ACC112 (cell line): ENCODE measurements around the gene ODF4.

ENCODE experiments used
- H2AFZ ChIP-seq: fragments of 200-600 bp; sonication (generic); one replicate; pipeline ENCODE4 v1.6.0; 2017; ENCODE audit warnings: antibody characterized with exemption, low read length; ENCODE audit not compliant: unreplicated experiment
- H3K27ac ChIP-seq: fragments of 200-600 bp; sonication (generic); 2 replicates; pipeline ENCODE4 v1.5.1; 2014; ENCODE audit warnings: low read depth, mild to moderate bottlenecking, antibody characterized with exemption, low read length, moderate library complexity
- H3K27me3 ChIP-seq: fragments of 200-600 bp; sonication (generic); 2 replicates; pipeline ENCODE4 v1.6.1; 2014; ENCODE audit warnings: mild to moderate bottlenecking, antibody characterized with exemption, low read length, moderate library complexity, mixed read lengths; ENCODE audit not compliant: insufficient read depth
- H3K36me3 ChIP-seq: fragments of 200-600 bp; sonication (generic); 2 replicates; pipeline ENCODE4 v1.6.1; 2016; ENCODE audit warnings: mild to moderate bottlenecking, antibody characterized with exemption, low read length, moderate library complexity, mixed read lengths; ENCODE audit not compliant: insufficient read depth
- H3K4me1 ChIP-seq: fragments of 200-600 bp; sonication (generic); one replicate; pipeline ENCODE4 v1.6.1; 2016; ENCODE audit warnings: low read length, mixed read lengths; ENCODE audit not compliant: insufficient read depth, unreplicated experiment, control insufficient read depth
- H3K4me3 ChIP-seq: fragments of 200-600 bp; sonication (generic); 2 replicates; pipeline ENCODE4 v1.5.1; 2014; ENCODE audit warnings: mild to moderate bottlenecking, low read depth, low read length
- H3K79me2 ChIP-seq: fragments of 200-600 bp; sonication (generic); one replicate; pipeline ENCODE4 v1.6.0; 2016; ENCODE audit warnings: low read length; ENCODE audit not compliant: control insufficient read depth, unreplicated experiment, insufficient read depth

ODF4 gene

DNA sequence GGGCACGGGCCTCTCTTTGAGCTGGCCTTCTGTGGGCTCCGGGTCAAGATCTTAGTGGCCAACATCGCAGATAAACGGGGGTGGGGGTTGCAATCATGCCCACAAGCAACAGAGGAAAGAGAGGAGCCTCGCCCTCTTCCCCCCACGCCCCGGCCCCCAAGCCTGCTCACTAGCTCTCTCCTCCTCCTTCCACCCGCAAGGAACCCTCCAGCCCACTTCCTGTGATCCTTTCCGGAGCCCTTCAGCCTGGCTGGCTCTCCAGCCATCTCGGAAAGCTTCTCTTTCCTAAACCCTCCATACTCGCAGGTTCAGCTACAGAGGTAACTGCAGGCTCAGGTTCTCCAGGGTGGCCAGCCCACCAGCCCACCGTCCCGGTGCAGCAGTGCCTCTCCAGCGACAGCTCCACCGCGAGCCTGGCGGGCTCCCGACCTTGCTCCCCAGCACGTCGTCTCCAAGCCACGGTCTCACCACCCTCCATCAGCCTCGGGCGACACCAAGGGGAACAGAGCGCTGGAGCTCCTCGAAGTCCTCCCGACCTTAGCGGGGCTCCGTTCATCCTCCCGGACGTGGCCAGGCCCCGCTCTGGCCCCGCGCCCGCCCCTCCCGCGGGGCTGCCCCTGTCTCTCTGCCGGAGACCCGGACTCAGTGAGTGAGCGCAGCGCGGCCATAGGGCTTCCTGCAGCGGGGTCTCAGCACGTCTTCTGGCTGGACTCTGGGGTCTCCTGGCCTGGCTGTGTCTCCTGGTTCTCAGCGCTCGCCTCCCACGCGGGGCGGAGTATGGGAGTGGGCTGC lies 12.9 kb upstream of the ODF4 start:
- no peaks in the 10 kb centered on the region for H3K79me2 ChIP-seq
- no peak overlapping the region for H3K27ac ChIP-seq
- H2AFZ ChIP-seq: peak overlapping the region; percentile 95
- H3K36me3 ChIP-seq: no peaks in the 10 kb centered on the region
- H3K4me3 ChIP-seq: peak overlapping the region; percentile 82
- no peaks in the 10 kb centered on the region for H3K4me1 ChIP-seq
- H3K27me3 ChIP-seq: 0 out of 2 replicates have a peak, but pooled peaks cover under 1% of the 10 kb centered on the region

DNA sequence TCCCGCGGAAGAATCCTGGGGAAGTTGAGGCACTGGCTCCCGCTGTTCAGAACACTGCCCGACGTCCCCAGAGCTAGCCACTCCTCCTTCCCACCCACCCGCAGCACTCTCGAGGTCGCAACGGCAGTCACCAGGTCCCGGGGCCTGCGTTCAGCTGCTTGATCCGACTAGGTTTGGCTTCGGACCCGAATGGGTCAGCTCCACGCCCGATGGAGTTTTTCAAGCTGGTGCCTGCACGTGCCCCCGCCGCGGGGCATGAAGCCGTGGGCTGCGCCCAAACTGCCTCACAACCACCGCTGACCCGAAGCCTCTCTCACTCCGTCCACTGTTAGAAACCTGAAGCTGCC lies 12.4 kb upstream of the ODF4 start:
- Histone ChIP-seq H3K4me1 (no peaks in the 10 kb centered on the region), H3K4me3 (peak overlapping the region; percentile 82), H3K36me3 (no peaks in the 10 kb centered on the region), H3K27me3 (0 out of 2 replicates have a peak, but pooled peaks cover 5% of the 10 kb centered on the region), H2AFZ (peak overlapping the region; percentile 95), H3K27ac (no peak overlapping the region), H3K79me2 (no peaks in the 10 kb centered on the region)

DNA sequence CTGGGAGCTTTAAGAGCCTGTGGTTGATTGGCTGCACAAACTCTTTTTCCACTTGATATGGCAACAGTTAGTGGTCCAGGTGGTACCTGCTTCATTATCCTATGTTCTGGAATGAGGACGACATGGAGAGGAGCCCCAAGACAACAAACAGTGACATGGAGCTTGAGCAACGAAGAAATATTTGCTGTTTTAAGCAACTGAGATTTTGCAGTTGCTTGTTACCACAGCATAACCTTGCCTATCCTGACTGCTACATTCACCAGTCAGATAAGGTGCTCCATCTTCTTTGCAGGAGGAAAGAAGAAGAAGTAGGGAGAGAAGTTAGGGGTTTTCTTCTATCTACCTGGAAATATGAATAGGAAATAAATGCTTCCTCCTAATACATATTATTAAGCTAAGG lies 7.5 kb upstream of the ODF4 start:
- H3K36me3 ChIP-seq: no peaks in the 10 kb centered on the region
- no peaks in the 10 kb centered on the region for H3K4me1 ChIP-seq
- H3K27me3 ChIP-seq: 0 out of 2 replicates have a peak, but pooled peaks cover 5% of the 10 kb centered on the region
- H2AFZ ChIP-seq: no peak overlapping the region
- no peak overlapping the region for H3K27ac ChIP-seq
- H3K79me2 ChIP-seq: no peaks in the 10 kb centered on the region
- no peak overlapping the region for H3K4me3 ChIP-seq

DNA sequence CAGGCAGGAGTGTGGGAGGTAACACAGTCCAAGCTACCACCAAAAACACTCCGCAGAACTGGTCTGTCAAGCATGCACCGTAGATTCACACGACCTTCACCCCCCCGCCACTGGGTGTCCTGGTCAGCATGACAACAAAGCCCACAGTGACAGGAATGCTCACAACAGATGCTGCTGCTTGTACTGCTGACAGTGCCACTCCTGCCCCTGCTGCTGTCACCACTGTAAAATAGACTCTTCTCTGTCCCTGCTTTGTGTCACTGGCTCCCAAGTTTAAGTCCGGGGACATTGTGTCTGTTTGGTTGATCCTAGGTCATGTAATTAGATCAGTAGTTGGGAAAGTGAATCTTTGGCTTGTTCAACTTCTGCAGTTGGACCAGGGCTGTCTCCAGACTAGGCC lies 7.0 kb upstream of the ODF4 start:
- no peaks in the 10 kb centered on the region for H3K79me2 ChIP-seq
- no peak overlapping the region for H3K4me3 ChIP-seq
- no peaks in the 10 kb centered on the region for H3K4me1 ChIP-seq
- H3K36me3 ChIP-seq: no peaks in the 10 kb centered on the region
- no peak overlapping the region for H3K27ac ChIP-seq
- H2AFZ ChIP-seq: no peak overlapping the region
- 0 out of 2 replicates have a peak, but pooled peaks cover 5% of the 10 kb centered on the region for H3K27me3 ChIP-seq

DNA sequence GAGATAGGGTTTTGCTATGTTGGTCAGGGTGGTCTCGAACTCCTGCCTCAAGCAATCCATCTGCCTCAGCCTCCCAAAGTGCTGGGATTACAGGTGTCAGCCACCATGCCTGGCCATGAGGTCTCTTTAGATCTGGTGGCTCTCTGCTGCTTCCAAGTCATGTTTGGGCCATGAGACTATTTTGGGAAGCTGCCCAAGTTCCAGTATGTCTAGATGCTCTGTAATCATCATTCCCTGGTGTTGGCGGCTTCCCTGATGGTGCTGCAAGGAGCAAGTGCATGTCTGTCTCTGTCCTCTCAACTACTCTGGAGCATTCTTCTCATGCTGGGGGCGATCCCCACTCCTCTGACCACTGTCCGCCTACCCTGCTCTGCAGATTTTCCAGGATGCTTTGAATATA lies 6.4 kb upstream of the ODF4 start:
- Histone ChIP-seq H3K27ac (no peak overlapping the region), H3K4me3 (no peak overlapping the region), H3K27me3 (0 out of 2 replicates have a peak, but pooled peaks cover 5% of the 10 kb centered on the region), H3K79me2 (no peaks in the 10 kb centered on the region), H2AFZ (no peak overlapping the region), H3K36me3 (no peaks in the 10 kb centered on the region), H3K4me1 (peaks cover 6% of the 10 kb centered on the region)

DNA sequence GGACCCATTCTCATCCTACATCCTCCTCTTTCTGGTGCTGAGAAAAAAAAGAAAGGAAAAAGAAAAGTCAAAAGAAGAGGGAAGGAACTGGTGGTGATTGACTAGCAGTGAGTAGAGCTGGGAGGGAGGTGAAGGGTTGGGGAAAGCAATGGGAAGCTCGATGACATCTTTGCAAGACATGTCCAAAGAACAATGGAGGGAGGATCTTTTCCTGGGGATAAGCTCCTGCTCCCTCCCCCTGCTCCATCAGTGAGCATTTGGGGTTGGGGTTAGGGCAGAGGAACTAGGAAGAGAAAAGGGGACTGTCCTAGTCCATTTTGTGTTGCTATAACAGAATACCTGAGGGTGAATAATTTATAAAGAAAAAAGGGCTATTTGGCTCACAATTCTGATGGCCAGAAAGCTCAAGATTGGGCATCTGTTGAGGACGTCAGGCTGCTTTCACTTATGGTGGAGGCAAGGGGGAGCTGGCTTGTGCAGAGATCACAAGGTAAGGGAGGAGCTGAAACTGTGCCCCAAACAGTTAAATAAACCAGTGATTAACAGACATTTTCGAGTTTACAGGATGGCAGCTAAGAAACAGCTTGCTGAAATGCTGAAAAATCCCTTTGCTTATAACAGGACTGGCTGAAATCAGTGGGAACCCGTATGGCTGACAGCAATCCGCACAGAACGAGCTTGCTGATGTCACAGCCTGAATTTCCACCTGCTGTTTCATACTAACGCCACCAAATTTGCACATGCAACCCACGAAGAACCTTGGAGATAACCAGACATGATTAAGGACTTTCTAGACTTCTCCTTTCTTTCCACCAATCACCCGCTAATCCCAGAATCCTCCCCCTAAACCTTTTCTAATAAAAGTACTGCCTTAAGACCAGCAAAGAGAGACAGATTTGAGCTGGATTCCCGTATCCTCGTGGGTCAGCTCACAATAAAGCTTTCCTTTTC lies 1.6 kb upstream of the ODF4 start:
- Histone ChIP-seq H3K27me3 (no peaks in the 10 kb centered on the region), H3K4me3 (peak overlapping the region; percentile 61), H3K27ac (no peak overlapping the region), H3K4me1 (peaks cover 7% of the 10 kb centered on the region), H3K79me2 (no peaks in the 10 kb centered on the region), H2AFZ (peak overlapping the region; percentile 91), H3K36me3 (no peaks in the 10 kb centered on the region)

DNA sequence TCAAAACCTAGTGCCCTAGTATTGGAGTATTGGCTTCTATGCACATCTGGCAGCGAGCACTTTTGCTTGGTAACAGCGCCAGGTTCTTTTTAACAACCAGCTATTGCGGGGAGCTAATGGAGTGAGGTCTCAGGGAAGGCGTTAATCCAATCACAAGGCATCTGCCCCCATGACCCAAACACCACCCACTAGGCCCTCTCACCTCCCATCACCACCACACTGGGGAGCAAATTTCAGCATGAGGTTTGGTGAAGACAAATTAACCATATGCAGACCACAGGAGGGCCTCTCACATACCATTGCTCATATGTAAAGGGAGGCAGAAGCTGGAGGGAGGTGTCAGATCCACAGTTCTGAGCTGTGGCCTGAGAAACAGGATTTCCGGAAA lies 893 bp upstream of the ODF4 start:
- H3K4me1 ChIP-seq: peaks cover 7% of the 10 kb centered on the region
- H3K27me3 ChIP-seq: no peaks in the 10 kb centered on the region
- H3K27ac ChIP-seq: no peak overlapping the region
- no peaks in the 10 kb centered on the region for H3K79me2 ChIP-seq
- no peaks in the 10 kb centered on the region for H3K36me3 ChIP-seq
- peak overlapping the region; percentile 91 for H2AFZ ChIP-seq
- H3K4me3 ChIP-seq: 0 out of 2 replicates have a peak overlapping the region, but pooled peaks have one; percentile 61

DNA sequence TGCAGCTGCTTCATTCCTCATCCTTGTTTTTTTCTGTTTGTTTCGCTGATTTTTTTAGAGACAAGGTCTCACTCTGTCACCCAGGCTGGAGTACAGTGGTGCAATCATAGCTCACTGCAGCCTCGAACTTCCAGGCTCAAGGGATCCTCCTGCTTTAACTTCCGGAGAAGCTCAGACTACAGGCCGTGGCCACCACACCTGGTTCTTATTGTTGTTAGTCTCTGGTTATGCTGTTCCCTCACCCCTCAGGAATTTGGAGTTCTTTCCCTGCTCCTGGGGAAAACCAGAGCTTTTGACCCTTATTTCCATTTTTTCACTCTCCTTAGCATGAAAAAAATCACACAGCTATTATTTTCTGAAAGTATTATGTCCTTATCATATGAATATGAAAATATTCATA lies 1.8 kb downstream of the ODF4 start:
- Histone ChIP-seq H3K27me3 (peaks cover 17% of the 10 kb centered on the region), H3K36me3 (no peaks in the 10 kb centered on the region), H3K79me2 (no peaks in the 10 kb centered on the region), H3K4me1 (peaks cover 7% of the 10 kb centered on the region), H3K4me3 (no peak overlapping the region), H2AFZ (no peak overlapping the region), H3K27ac (no peak overlapping the region)

DNA sequence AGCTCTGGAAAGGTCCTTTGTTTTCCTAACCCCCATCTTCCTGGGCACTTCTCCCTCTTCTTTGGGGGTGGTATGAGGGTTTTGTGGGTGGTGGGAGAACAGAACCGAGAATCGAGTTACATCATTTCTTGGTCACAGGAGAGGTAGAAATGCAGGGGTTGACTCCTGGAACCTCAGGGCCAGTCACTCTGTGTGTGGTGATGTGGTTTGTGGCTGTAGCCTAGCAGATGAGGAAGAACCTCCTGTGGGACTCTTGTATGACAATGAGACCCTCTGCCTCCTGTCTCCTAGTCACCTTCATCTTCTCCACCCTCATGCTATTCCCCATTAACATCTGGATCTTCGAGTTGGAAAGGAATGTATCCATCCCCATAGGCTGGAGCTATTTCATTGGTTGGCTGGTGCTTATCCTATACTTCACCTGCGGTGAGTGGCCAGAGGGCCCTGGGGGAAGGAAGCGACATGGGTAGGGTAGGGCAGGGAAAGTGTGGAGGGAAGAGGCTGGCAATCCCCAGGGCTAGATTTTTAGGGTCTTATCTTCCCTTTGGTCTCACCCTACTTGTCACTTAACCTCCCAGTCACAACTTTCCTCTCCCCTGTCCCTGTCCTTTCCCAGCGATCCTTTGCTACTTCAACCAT lies 5.5 kb downstream of the ODF4 start:
- Histone ChIP-seq H3K79me2 (no peaks in the 10 kb centered on the region), H3K4me1 (no peaks in the 10 kb centered on the region), H3K27me3 (peaks cover 26% of the 10 kb centered on the region), H2AFZ (no peak overlapping the region), H3K36me3 (no peaks in the 10 kb centered on the region), H3K4me3 (no peak overlapping the region), H3K27ac (no peak overlapping the region)

DNA sequence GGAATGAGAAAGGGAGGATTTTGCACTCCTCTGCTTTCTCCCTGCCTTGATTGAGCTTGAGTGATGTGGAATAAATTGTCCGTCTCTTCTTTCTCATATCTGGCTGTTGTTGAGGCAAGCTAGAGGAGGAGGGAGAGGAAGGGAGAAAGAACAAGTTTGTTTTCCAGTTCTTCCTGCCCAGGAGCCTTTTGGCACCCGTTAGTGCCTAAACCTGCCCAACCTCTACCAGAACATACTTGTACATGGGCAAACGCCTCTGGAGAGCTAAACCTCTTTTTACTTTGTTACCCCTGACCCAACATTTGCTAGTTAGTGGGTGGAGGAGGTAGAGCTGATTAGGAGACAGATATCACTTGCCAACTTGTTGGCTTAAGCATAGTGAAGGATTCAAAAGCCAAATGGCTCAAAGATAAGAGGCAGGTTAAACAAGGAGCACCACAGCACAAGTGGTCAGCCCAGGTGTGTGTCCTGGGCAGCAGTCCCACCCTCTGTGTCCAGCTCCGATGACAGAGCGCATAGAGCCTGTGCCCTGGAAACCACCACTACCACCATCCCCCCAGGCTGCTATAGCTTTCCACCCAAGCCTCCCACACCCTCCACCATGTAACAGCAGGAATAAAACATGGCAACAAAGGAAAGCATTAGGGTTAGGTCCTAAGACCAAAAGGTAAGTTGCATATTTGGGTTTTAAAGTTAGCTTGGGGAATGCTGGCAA lies 6.5 kb downstream of the ODF4 start:
- no peak overlapping the region for H3K27ac ChIP-seq
- H3K27me3 ChIP-seq: peaks cover 26% of the 10 kb centered on the region
- no peaks in the 10 kb centered on the region for H3K36me3 ChIP-seq
- no peak overlapping the region for H2AFZ ChIP-seq
- H3K4me3 ChIP-seq: no peak overlapping the region
- H3K4me1 ChIP-seq: no peaks in the 10 kb centered on the region
- no peaks in the 10 kb centered on the region for H3K79me2 ChIP-seq
